ENCODE data around the gene ZGPAT. TPM values are rescaled to one million over a fixed set of nuclear protein-coding genes. Genes with fewer than 3 reads are reported as not detected.
A peak's percentile ranks its signal among the peaks of the same experiment; 100 is the strongest.

The ZGPAT gene
- total and polyA plus RNA-seq, 12 donors, result 4.4 to 120 (median 35.3) TPM

- Histone ChIP-seq H3K36me3 (replicated peaks in 1 of 2) (peaks cover 0 to 55% of the 10 kb centered on the region in 2 donors), H3K27ac (no peak overlapping the region)
- intact Hi-C loops (cut with DNase I), result loop anchor here in 1 of 2 donors (10.0 kb wide), 1 partner anchor 146 kb away; no protein-coding TSS in a partner anchor
These were observed 1.3 kb downstream of the ZGPAT start for GRCh38 chr20:63709149-63709527.

GRCh38 chr20:63711085-63711645 lies 3.3 kb downstream of the ZGPAT start:
- H3K27ac ChIP-seq, result no peak overlapping the region
- intact Hi-C loops (cut with DNase I), result no loop called here
- H3K9me3 ChIP-seq (replicated peaks in 1 of 3), result peaks cover 0 to 9% (median 0%) of the 10 kb centered on the region in 3 donors
- H3K36me3 ChIP-seq (replicated peaks in 1 of 2), result peaks cover 0 to 41% of the 10 kb centered on the region in 2 donors
- no peaks in the 10 kb centered on the region for H3K27me3 ChIP-seq
- 78 to 85% (median 82%) methylated on average over 11 to 12 of the region's 12 CpGs for WGBS, 4 donors
- TF ChIP-seq CTCF (IDR thresholded peaks at IDR 0.05) (no peak), POLR2A (IDR thresholded peaks at IDR 0.05) (no peak)
- DNase-seq, result peak in 1 of 7 donors; percentile 48
- H3K4me3 ChIP-seq, result no peak overlapping the region
- H3K4me1 ChIP-seq (replicated peaks in 1 of 2), result peaks cover 19 to 20% of the 10 kb centered on the region in 2 donors

More at GRCh38 chr20:63709149-63709527, 1.3 kb downstream of the ZGPAT start:
- peak in 3 of 7 donors; percentile 17 to 52 (median 20) for DNase-seq
- 88 to 91% (median 89%) methylated on average over 17 of the region's 17 CpGs for WGBS, 4 donors
- no peaks in the 10 kb centered on the region for H3K9me3 ChIP-seq (replicated peaks in 1 of 3)
- peak overlapping the region in 1 of 4 donors; percentile 95 for H3K4me3 ChIP-seq
- TF ChIP-seq POLR2A (IDR thresholded peaks at IDR 0.05) (no peak), CTCF (IDR thresholded peaks at IDR 0.05) (no peak)
- H3K4me1 ChIP-seq (replicated peaks in 1 of 2), result peaks cover 19 to 22% of the 10 kb centered on the region in 2 donors
- no peaks in the 10 kb centered on the region for H3K27me3 ChIP-seq

GRCh38 chr20:63712191-63712590 lies 4.4 kb downstream of the ZGPAT start:
- intact Hi-C loops (cut with DNase I), result no loop called here
- Histone ChIP-seq H3K4me3 (no peak overlapping the region), H3K9me3 (replicated peaks in 1 of 3) (peaks cover 0 to 9% (median 0%) of the 10 kb centered on the region in 3 donors), H3K27me3 (no peaks in the 10 kb centered on the region), H3K36me3 (replicated peaks in 1 of 2) (peaks cover 0 to 40% of the 10 kb centered on the region in 2 donors), H3K4me1 (replicated peaks in 1 of 2) (peaks cover 11 to 12% of the 10 kb centered on the region in 2 donors), H3K27ac (no peak overlapping the region)
- no peak for DNase-seq
- TF ChIP-seq POLR2A (IDR thresholded peaks at IDR 0.05) (no peak), CTCF (IDR thresholded peaks at IDR 0.05) (no peak)
- 97 to 100% (median 99%) methylated on average over 1 of the region's 1 CpG for WGBS, 4 donors

GRCh38 chr20:63714858-63715257 lies 7.0 kb downstream of the ZGPAT start:
- Histone ChIP-seq H3K27me3 (no peaks in the 10 kb centered on the region), H3K4me3 (no peak overlapping the region), H3K9me3 (replicated peaks in 1 of 3) (peaks cover 0 to 19% (median 0%) of the 10 kb centered on the region in 3 donors), H3K4me1 (replicated peaks in 1 of 2) (no peaks in the 10 kb centered on the region), H3K36me3 (replicated peaks in 1 of 2) (peaks cover 0 to 43% of the 10 kb centered on the region in 2 donors), H3K27ac (no peak overlapping the region)
- no peak for DNase-seq
- TF ChIP-seq POLR2A (IDR thresholded peaks at IDR 0.05) (no peak), CTCF (IDR thresholded peaks at IDR 0.05) (no peak)
- intact Hi-C loops (cut with DNase I), result no loop called here
- WGBS, 4 donors, result 96 to 99% (median 98%) methylated on average over 5 of the region's 5 CpGs
